B cell (primary cell): ENCODE data around the gene STX4. TPM values are rescaled to one million over a fixed set of nuclear protein-coding genes. Genes with fewer than 3 reads are reported as not detected.

ENCODE experiments used
- ATAC-seq: fragments of 200-7000 bp; cut with Tn5 transposase; one replicate; pipeline ENCODE4 v1.10.0; 2021; ENCODE audit warnings: low read depth, mild to moderate bottlenecking, moderate number of reproducible peaks, moderate library complexity
- CTCF ChIA-PET: fragments of 350-600 bp; sonication (Branson Sonifier 250); formaldehyde crosslinking; loops from one replicate; lab custom pipeline; 2021; ENCODE audit warnings: antibody characterized with exemption, inconsistent platforms; lab: Charles Lee
- POLR2A ChIA-PET: fragments of 350-600 bp; sonication (Branson Sonifier 250); formaldehyde crosslinking; loops from one replicate; lab custom pipeline; 2021; ENCODE audit warnings: antibody characterized with exemption; lab: Charles Lee
- DNase-seq: peaks from one replicate; pipeline ENCODE4 v3.0.0; 2013
- H2AFZ ChIP-seq: 2 replicates; pipeline ENCODE4 v1.6.1; 2012; ENCODE audit warnings: mild to moderate bottlenecking, low read depth, low read length; ENCODE audit not compliant: insufficient read depth, poor library complexity, severe bottlenecking
- H3K27ac ChIP-seq, 2 donors: 1 replicate in 1 of 2; 2 replicates in 1 of 2; pipeline ENCODE4 v1.5.1; 2012 to 2013; ENCODE audit warnings: low read length in 2 of 2, mild to moderate bottlenecking in 2 of 2, moderate library complexity in 1 of 2
- H3K27me3 ChIP-seq, 4 experiments: fragments of 200-600 bp in 1 of 4; sonication (generic) in 1 of 4; replicated peaks in 1 of 4; 1 replicate in 2 of 4; 2 replicates in 2 of 4; pipeline versions ENCODE4 v1.6.1 to v1.7.0; 2013 to 2016; ENCODE audit warnings: low read length in 3 of 4, mild to moderate bottlenecking in 2 of 4, mixed read lengths in 1 of 4, moderate library complexity in 1 of 4; ENCODE audit not compliant: insufficient read depth in 4 of 4, control insufficient read depth in 3 of 4; ENCODE audit errors: control extremely low read depth in 1 of 4
- H3K36me3 ChIP-seq, 2 experiments: replicated peaks in 1 of 2; 1 replicate in 1 of 2; 2 replicates in 1 of 2; pipeline versions ENCODE4 v1.6.1 to v1.7.1; 2013; ENCODE audit warnings: low read length in 1 of 2; ENCODE audit not compliant: insufficient read depth in 2 of 2, control insufficient read depth in 1 of 2; ENCODE audit errors: control extremely low read depth in 1 of 2, extremely low read depth in 1 of 2
- H3K4me1 ChIP-seq, 2 donors: fragments of 200-600 bp in 1 of 2; sonication (generic) in 1 of 2; 1 replicate in 1 of 2; 2 replicates in 1 of 2; pipeline versions ENCODE4 v1.5.1 to v1.6.1; 2013 to 2017; ENCODE audit warnings: low read length in 2 of 2; ENCODE audit not compliant: control insufficient read depth in 2 of 2, insufficient read depth in 2 of 2
- H3K4me2 ChIP-seq: replicated peaks from 2 replicates; pipeline ENCODE3; 2012; ENCODE audit warnings: mild to moderate bottlenecking, low read depth, low read length; ENCODE audit not compliant: poor library complexity, severe bottlenecking
- H3K4me3 ChIP-seq, 5 experiments: fragments of 200-600 bp in 1 of 5; sonication (generic) in 1 of 5; 1 replicate in 3 of 5; 2 replicates in 2 of 5; pipeline versions ENCODE4 v1.5.1 to v1.7.0; 2011 to 2016; ENCODE audit warnings: low read length in 4 of 5, mild to moderate bottlenecking in 4 of 5, low read depth in 2 of 5, control low read depth in 1 of 5, moderate library complexity in 1 of 5; ENCODE audit not compliant: insufficient read depth in 1 of 5; ENCODE audit errors: control extremely low read depth in 1 of 5, extremely low read depth in 1 of 5
- H3K79me2 ChIP-seq: fragments of 200-600 bp; sonication (generic); one replicate; pipeline ENCODE4 v1.6.0; 2016; ENCODE audit warnings: low read length; ENCODE audit not compliant: control insufficient read depth, insufficient read depth
- H3K9ac ChIP-seq: fragments of 200-600 bp; sonication (generic); 2 replicates; pipeline ENCODE4 v1.6.1; 2017; ENCODE audit warnings: mild to moderate bottlenecking, low read length, moderate library complexity
- H3K9me3 ChIP-seq, 3 donors: one replicate each; pipeline versions ENCODE4 v1.6.1 to v1.7.1; 2013; ENCODE audit warnings: low read length in 2 of 3; ENCODE audit not compliant: control insufficient read depth in 2 of 3, insufficient read depth in 1 of 3; ENCODE audit errors: control extremely low read depth in 1 of 3
- H4K20me1 ChIP-seq: 2 replicates; pipeline ENCODE4 v1.6.0; 2012; ENCODE audit warnings: mild to moderate bottlenecking, low read length; ENCODE audit not compliant: insufficient read depth, control insufficient read depth, poor library complexity, severe bottlenecking
- H3K27ac Mint-ChIP-seq: one replicate; pipeline ENCODE4 v1.8.0; 2021; ENCODE audit warnings: mixed read lengths
- H3K27me3 Mint-ChIP-seq: one replicate; pipeline ENCODE4 v1.8.0; 2021; ENCODE audit warnings: mixed read lengths
- H3K4me1 Mint-ChIP-seq: one replicate; pipeline ENCODE4 v1.8.0; 2021; ENCODE audit warnings: mixed read lengths
- H3K4me3 Mint-ChIP-seq: one replicate; pipeline ENCODE4 v1.8.0; 2021; ENCODE audit warnings: mixed read lengths
- H3K9me3 Mint-ChIP-seq: one replicate; pipeline ENCODE4 v1.8.0; 2022; ENCODE audit warnings: mixed read lengths; ENCODE audit not compliant: insufficient read depth
- EZH2 ChIP-seq: IDR thresholded peaks from 2 replicates; pipeline ENCODE4 v1.6.1; 2012; ENCODE audit warnings: borderline replicate concordance, low read depth, mild to moderate bottlenecking, moderate library complexity, low read length; ENCODE audit not compliant: insufficient read depth, poor library complexity, severe bottlenecking
- WGBS: methylation state at CpG from one replicate; pipeline ENCODE4 v1.1.5; 2013; ENCODE audit warnings: missing lambda C conversion rate; ENCODE audit not compliant: insufficient coverage; 5-methylcytosine and 5-hydroxymethylcytosine counted together
- intact Hi-C: fragments of 100-400 bp; cut with micrococcal nuclease; formaldehyde crosslinking; loops from one replicate; pipeline ENCODE4 v1.10.0; 2022
- polyA plus RNA-seq: library from polyadenylated mRNA; depleted of rRNA; stranded (reverse); fragments of >200 nt; gene quantifications from 2 replicates; pipeline ENCODE4 v1.2.3, GENCODE V29; 2012
- total RNA-seq, 2 donors: library from RNA; stranded (reverse); fragments of 120-200 nt in 1 of 2; gene quantifications; 1 replicate in 1 of 2; 2 replicates in 1 of 2; pipeline versions ENCODE4 v1.2.3 to v1.2.4, GENCODE V29; 2013 to 2022
- TF ChIP-seq, protein P1 (sequence below): fragments of 200-600 bp; IDR thresholded peaks from one replicate; pipeline ENCODE4 v1.8.0; 2022; ENCODE audit warnings: antibody characterized with exemption, mild to moderate bottlenecking

STX4 gene
- total and polyA plus RNA-seq, 2 donors (not counting 1 experiment from before 2014, with no cell fraction given), result 120 to 133 TPM

DNA sequence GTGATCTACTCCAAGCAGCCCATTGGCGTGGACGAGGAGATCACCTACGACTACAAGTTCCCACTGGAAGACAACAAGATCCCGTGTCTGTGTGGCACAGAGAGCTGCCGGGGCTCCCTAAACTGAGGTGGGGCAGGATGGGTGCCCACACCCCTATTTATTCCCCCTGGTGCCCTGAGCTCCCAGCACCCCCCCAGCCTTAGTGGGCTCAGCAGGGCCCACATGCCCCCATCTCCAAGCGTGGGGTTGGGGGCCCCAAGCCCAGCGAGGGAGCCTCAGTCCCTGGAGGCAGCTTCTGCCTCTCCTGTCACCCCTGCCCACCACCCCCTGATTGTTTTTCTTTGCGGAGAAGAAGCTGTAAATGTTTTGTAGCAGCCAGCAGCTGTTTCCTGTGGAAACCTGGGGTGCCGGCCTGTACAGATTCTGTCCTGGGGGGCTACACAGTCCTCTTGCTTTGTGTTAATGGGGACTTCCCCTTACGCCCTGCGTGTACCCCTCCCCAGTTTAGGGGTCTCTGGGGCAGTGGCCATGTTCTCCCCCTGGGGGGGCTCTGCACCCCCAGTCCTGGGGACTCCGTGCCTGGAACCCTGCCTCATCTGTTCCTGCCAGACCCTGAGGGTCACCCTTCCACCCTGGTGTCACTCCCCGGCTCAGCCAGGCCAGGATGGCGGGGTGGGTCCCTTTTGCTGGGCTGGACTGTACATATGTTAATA, 49.3 kb upstream of the STX4 start:
- Histone ChIP-seq H2AFZ (no peak overlapping the region), H3K79me2 (no peaks in the 10 kb centered on the region), H3K4me2 (no peak overlapping the region), H3K27ac (no peak overlapping the region), H3K4me1 (peaks cover 3 to 6% of the 10 kb centered on the region in 2 donors), H4K20me1 (peaks cover 6% of the 10 kb centered on the region), H3K9ac (no peak overlapping the region), H3K36me3 (peaks cover 0 to 26% of the 10 kb centered on the region in 2 experiments), H3K4me3 (no peak overlapping the region), H3K9me3 (no peaks in the 10 kb centered on the region), H3K27me3 (no peaks in the 10 kb centered on the region)
- ATAC-seq (no peak), DNase-seq (no peak)
- POLR2A ChIA-PET, result interaction anchor here (1.7 kb wide), 1 partner anchor 158 kb away, joined by 8 read pairs; no protein-coding TSS in a partner anchor
- Mint-ChIP-seq H3K9me3 (no peaks in the 10 kb centered on the region), H3K4me3 (no peak overlapping the region), H3K27me3 (no peaks in the 10 kb centered on the region), H3K27ac (no peak overlapping the region), H3K4me1 (no peaks in the 10 kb centered on the region)
- 70% methylated on average over 11 of the region's 14 CpGs for WGBS
- TF ChIP-seq EZH2, result no peak
- TF ChIP-seq, protein P1, sequence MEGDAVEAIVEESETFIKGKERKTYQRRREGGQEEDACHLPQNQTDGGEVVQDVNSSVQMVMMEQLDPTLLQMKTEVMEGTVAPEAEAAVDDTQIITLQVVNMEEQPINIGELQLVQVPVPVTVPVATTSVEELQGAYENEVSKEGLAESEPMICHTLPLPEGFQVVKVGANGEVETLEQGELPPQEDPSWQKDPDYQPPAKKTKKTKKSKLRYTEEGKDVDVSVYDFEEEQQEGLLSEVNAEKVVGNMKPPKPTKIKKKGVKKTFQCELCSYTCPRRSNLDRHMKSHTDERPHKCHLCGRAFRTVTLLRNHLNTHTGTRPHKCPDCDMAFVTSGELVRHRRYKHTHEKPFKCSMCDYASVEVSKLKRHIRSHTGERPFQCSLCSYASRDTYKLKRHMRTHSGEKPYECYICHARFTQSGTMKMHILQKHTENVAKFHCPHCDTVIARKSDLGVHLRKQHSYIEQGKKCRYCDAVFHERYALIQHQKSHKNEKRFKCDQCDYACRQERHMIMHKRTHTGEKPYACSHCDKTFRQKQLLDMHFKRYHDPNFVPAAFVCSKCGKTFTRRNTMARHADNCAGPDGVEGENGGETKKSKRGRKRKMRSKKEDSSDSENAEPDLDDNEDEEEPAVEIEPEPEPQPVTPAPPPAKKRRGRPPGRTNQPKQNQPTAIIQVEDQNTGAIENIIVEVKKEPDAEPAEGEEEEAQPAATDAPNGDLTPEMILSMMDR, result no peak
- CTCF ChIA-PET, result interaction anchor here (0.6 to 5.1 kb wide), 25 partner anchors 11 to 885 kb away, joined by 3 to 63 read pairs (median 4); partner anchors contain the start of genes KAT8, VKORC1, ZNF646 and ZNF668
- intact Hi-C loops, result no loop called here
